OCI-M2 (cell line): ENCODE results near the gene FAAP100.

Experiments used
- DNase-seq: peaks from one replicate; lab custom pipeline; 2025; ENCODE audit not compliant: unreplicated experiment; lab: John Stamatoyannopoulos, UW

The FAAP100 gene

GRCh38 chr17:81513753-81514488 is 38.2 kb downstream of the FAAP100 start:
- DNase-seq: no peak

- no peak for DNase-seq
Observed at GRCh38 chr17:81513372-81513752, 38.8 kb downstream of the FAAP100 start.

- DNase-seq: no peak
Observed at GRCh38 chr17:81512562-81513371, 39.4 kb downstream of the FAAP100 start, which contains the start of gene ACTG1. TSS of gene ACTG1 (minus strand) at chr17:81512799. CDS start at chr17:81512354, 445 bp downstream.

GRCh38 chr17:81511804-81512561 is 40.2 kb downstream of the FAAP100 start:
- no peak for DNase-seq

GRCh38 chr17:81511554-81511803 is 40.7 kb downstream of the FAAP100 start:
- no peak for DNase-seq

- no peak for DNase-seq
Observed at GRCh38 chr17:81510785-81511553, 41.2 kb downstream of the FAAP100 start.

GRCh38 chr17:81509972-81510784 is 42.0 kb downstream of the FAAP100 start:
- no peak for DNase-seq

GRCh38 chr17:81509207-81509971 is 42.8 kb downstream of the FAAP100 start:
- no peak for DNase-seq

- DNase-seq: no peak
Observed at GRCh38 chr17:81508639-81509206, 43.4 kb downstream of the FAAP100 start.

GRCh38 chr17:81503619-81504018 is 48.5 kb downstream of the FAAP100 start:
- no peak for DNase-seq

GRCh38 chr17:81502471-81503017 is 49.6 kb downstream of the FAAP100 start:
- DNase-seq: no peak

- no peak for DNase-seq
Observed at GRCh38 chr17:81500047-81500446, 52.1 kb downstream of the FAAP100 start.

GRCh38 chr17:81499601-81499970 is 52.6 kb downstream of the FAAP100 start:
- no peak for DNase-seq

- no peak for DNase-seq
Observed at GRCh38 chr17:81498953-81499600, 53.1 kb downstream of the FAAP100 start.

GRCh38 chr17:81494626-81495377 is 57.4 kb downstream of the FAAP100 start:
- no peak for DNase-seq

- DNase-seq: no peak
Observed at GRCh38 chr17:81493198-81494038, 58.7 kb downstream of the FAAP100 start.

GRCh38 chr17:81492706-81493105 is 59.4 kb downstream of the FAAP100 start:
- no peak for DNase-seq
